Right cardiac atrium (tissue), 5 donors: ENCODE measurements around the gene PSMC3IP. TPM values are rescaled to one million over a fixed set of nuclear protein-coding genes. Genes with fewer than 3 reads are reported as not detected.

Experiments
- ATAC-seq, 2 donors: fragments of 200-7000 bp; cut with Tn5 transposase; one replicate each; pipeline versions ENCODE4 v1.8.0 to v1.9.1; 2020; ENCODE audit warnings: moderate library complexity in 2 of 2, mild to moderate bottlenecking in 1 of 2
- DNase-seq, 3 donors: peaks; one replicate each; pipeline ENCODE4 v3.0.0-alpha.2; 2020
- H3K27ac ChIP-seq: one replicate; pipeline ENCODE4 v1.5.1; 2013; ENCODE audit warnings: mild to moderate bottlenecking, low read length, control low read depth, moderate library complexity
- H3K27me3 ChIP-seq: one replicate; pipeline ENCODE4 v1.6.1; 2013; ENCODE audit not compliant: control insufficient read depth, insufficient read depth
- H3K4me1 ChIP-seq: one replicate; pipeline ENCODE4 v1.6.1; 2013; ENCODE audit warnings: low read length; ENCODE audit not compliant: control insufficient read depth, insufficient read depth
- H3K4me3 ChIP-seq: one replicate; pipeline ENCODE4 v1.5.1; 2013; ENCODE audit warnings: low read length, control low read depth
- H3K9me3 ChIP-seq: one replicate; pipeline ENCODE4 v1.6.1; 2013; ENCODE audit warnings: low read length; ENCODE audit not compliant: control insufficient read depth
- WGBS: extraction: QIAGEN DNeasy Blood & Tissue Kit; methylation state at CpG from one replicate; pipeline ENCODE4 v1.1.7; 2013; 5-methylcytosine and 5-hydroxymethylcytosine counted together
- intact Hi-C, 4 donors: fragments of 100-400 bp; cut with DNase I; formaldehyde crosslinking; loops; one replicate each; pipeline versions ENCODE4 v1.11.0 to v1.14.0; 2022 to 2023
- polyA plus RNA-seq: library from polyadenylated mRNA; stranded (reverse); fragments of 200-250 nt; gene quantifications from one replicate; pipeline ENCODE4 v1.2.3, GENCODE V29; 2013
- total RNA-seq, 4 donors: library from RNA; stranded (reverse); fragmentation: NEBNext Ultra II Directional; extraction: Animal tissue kit (Norgen Biotek cat#: 25700); gene quantifications; one replicate each; pipeline ENCODE4 v1.2.1, GENCODE V29; 2021
- donor health status: healthy with polysubstance abuse.
- donor health status: DM: no; HTN: yes; CAD: no.
- donor health status: DM: no; HTN: no; CAD: no.
- donor health status: DM: no; HTN: yes; CAD: no; lungs with severe emphysema.
- donor health status: DM: yes; HTN: yes; CAD: no.

The PSMC3IP gene
- total and polyA plus RNA-seq, 5 donors, result 1.4 to 3.3 (median 2.3) TPM

- WGBS, result 87% methylated on average over 30 of the region's 31 CpGs
- intact Hi-C loops, result no loop called here
- ATAC-seq, result peak; percentile 4 to 8
These were observed 40.2 kb downstream of the PSMC3IP start for GRCh38 chr17:42537156-42537805.

GRCh38 chr17:42536372-42537155 lies 41.0 kb downstream of the PSMC3IP start:
- 1% methylated on average over 65 of the region's 65 CpGs for WGBS
- peak overlapping the region; percentile 88 for H3K4me3 ChIP-seq
- intact Hi-C loops, result no loop called here
- ATAC-seq (peak; percentile 69 to 78), DNase-seq (peak; percentile 86 to 94 (median 94))
- no peaks in the 10 kb centered on the region for H3K9me3 ChIP-seq
- peaks cover 7% of the 10 kb centered on the region for H3K4me1 ChIP-seq
- peak overlapping the region; percentile 92 for H3K27ac ChIP-seq
- H3K27me3 ChIP-seq, result no peaks in the 10 kb centered on the region

More at GRCh38 chr17:42537156-42537805, 40.2 kb downstream of the PSMC3IP start:
- Histone ChIP-seq H3K27ac (peak overlapping the region; percentile 92), H3K9me3 (no peaks in the 10 kb centered on the region), H3K4me3 (peak overlapping the region; percentile 88), H3K4me1 (peaks cover 7% of the 10 kb centered on the region), H3K27me3 (no peaks in the 10 kb centered on the region)
- peak; percentile 26 to 69 (median 56) for DNase-seq

DNA sequence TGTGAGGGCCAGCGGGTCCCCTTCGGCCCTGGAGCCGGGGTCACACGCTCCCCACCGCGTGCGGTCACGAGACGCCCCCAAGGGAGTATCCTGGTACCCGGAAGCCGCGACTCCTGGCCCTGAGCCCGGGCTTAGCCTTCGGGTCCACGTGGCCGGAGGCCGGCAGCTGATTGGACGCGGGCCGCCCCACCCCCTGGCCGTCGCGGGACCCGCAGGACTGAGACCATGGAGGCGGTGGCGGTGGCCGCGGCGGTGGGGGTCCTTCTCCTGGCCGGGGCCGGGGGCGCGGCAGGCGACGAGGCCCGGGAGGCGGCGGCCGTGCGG lies 41.5 kb downstream of the PSMC3IP start, which contains the start of gene NAGLU:
Gene NAGLU (plus strand): TSS at position 194 of the 324 bp plus-strand sequence. CDS start 32 bp downstream, at position 226.
- no peaks in the 10 kb centered on the region for H3K9me3 ChIP-seq
- ATAC-seq (peak; percentile 90 to 93), DNase-seq (peak; percentile 98 to 99 (median 99))
- H3K27ac ChIP-seq, result peak within 1 kb of the TSS; percentile 92
- intact Hi-C loops, result no loop called here
- H3K4me1 ChIP-seq, result peaks cover 7% of the 10 kb centered on the region
- H3K27me3 ChIP-seq, result no peaks in the 10 kb centered on the region
- H3K4me3 ChIP-seq, result peak within 1 kb of the TSS; percentile 88
- WGBS, result under 1% methylated on average over 40 of the region's 40 CpGs

GRCh38 chr17:42535155-42536047 lies 42.1 kb downstream of the PSMC3IP start:
- WGBS, result 31% methylated on average over 26 of the region's 26 CpGs
- Histone ChIP-seq H3K27me3 (no peaks in the 10 kb centered on the region), H3K27ac (peak overlapping the region; percentile 92), H3K4me1 (peaks cover 7% of the 10 kb centered on the region), H3K4me3 (peak overlapping the region; percentile 88), H3K9me3 (no peaks in the 10 kb centered on the region)
- DNase-seq (peak; percentile 12 to 66 (median 63)), ATAC-seq (no peak)
- intact Hi-C loops, result no loop called here

DNA sequence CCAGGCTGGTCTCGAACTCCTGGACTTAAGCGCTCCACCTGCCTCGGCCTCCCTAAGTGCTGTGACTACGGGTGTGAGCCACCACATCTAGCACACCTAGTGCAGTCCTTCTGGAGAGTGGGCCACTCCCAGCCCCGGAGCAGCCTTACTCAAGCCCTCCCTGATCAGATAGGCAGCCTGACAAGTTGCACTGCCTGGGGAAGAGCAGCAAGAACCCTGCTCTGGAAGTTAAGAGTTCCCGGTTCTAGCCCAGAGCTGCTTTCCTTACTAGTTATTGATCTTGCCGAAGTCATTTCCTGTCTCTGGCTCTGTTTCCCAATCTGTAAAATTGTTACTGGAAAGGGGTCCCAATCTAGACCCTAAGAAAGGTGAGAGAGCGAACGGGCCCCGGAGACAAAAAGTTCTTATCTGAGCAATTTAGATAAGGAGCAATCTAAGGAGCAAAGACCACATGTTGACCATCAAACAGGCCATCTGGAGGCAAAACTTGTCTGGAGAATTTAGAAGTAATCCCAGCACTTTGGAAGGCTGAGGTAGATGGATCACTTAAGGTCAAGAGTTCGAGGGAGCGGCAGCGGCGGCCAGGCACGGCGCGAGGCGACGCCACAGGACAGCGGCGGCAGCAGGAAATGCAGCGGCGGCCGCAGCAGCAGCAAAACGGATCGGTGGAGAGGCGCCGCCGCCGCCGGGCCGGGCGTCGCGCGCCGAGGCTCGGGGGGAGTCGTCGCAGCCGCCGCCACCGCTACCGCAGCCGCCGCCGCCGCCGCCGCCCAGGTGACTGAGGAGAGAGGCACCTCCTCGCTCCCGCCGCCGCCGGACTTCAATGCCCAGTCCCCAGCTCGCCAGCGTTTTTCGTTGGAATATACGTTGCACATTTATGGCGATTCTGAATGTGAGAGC lies 45.8 kb downstream of the PSMC3IP start:
- Histone ChIP-seq H3K9me3 (no peaks in the 10 kb centered on the region), H3K4me1 (peaks cover 7% of the 10 kb centered on the region), H3K4me3 (peak overlapping the region; percentile 71), H3K27ac (peak overlapping the region; percentile 86), H3K27me3 (no peaks in the 10 kb centered on the region)
- peak; percentile 61 to 89 (median 88) for DNase-seq
- 10% methylated on average over 60 of the region's 60 CpGs for WGBS
- intact Hi-C loops, result loop anchor here in 1 of 4 donors (5.0 kb wide), 1 partner anchor 224 kb away; no protein-coding TSS in a partner anchor
- peak; percentile 23 to 25 for ATAC-seq

DNA sequence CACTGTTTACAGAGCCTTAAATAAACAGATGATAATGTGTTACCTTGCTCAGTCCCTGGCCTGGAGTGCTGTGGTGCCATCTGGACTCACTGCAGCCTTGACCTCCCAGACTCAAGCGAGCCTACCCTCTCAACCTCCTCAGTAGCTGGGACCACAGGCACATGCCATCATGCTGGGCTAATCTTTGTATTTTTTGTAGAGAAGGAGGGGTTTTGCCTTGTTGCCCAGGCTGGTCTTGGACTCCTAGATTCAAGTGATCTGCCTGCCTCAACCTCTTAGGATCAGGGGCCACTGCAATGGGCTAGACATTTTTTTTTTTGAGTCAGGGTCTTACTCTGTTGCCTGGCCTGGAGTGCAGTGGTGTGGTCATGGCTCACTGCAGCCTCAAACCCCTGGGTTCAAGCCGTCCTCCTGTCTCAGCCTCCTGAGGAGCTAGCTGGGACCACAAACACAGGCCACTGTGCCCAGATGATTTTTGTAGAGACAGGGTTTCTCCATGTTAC lies 46.5 kb downstream of the PSMC3IP start:
- intact Hi-C loops, result loop anchor here in 1 of 4 donors (5.0 kb wide), 1 partner anchor 224 kb away; no protein-coding TSS in a partner anchor
- Histone ChIP-seq H3K4me1 (peaks cover 7% of the 10 kb centered on the region), H3K27me3 (no peaks in the 10 kb centered on the region), H3K9me3 (no peaks in the 10 kb centered on the region), H3K27ac (no peak overlapping the region), H3K4me3 (no peak overlapping the region)
- peak in 1 of 3 donors; percentile 16 for DNase-seq
- no peak for ATAC-seq
- WGBS, result 95% methylated on average over 2 of the region's 2 CpGs

- H3K4me1 ChIP-seq, result no peaks in the 10 kb centered on the region
- ATAC-seq (no peak), DNase-seq (no peak)
- intact Hi-C loops, result loop anchor here in 2 of 4 donors (5.0 to 10.0 kb wide), 2 partner anchors 94 to 207 kb away; no protein-coding TSS in a partner anchor
- H3K4me3 ChIP-seq, result no peak overlapping the region
- no peaks in the 10 kb centered on the region for H3K9me3 ChIP-seq
- H3K27ac ChIP-seq, result no peak overlapping the region
- 62% methylated on average over 3 of the region's 3 CpGs for WGBS
- no peaks in the 10 kb centered on the region for H3K27me3 ChIP-seq
These were observed 48.5 kb downstream of the PSMC3IP start for GRCh38 chr17:42529061-42529460.

DNA sequence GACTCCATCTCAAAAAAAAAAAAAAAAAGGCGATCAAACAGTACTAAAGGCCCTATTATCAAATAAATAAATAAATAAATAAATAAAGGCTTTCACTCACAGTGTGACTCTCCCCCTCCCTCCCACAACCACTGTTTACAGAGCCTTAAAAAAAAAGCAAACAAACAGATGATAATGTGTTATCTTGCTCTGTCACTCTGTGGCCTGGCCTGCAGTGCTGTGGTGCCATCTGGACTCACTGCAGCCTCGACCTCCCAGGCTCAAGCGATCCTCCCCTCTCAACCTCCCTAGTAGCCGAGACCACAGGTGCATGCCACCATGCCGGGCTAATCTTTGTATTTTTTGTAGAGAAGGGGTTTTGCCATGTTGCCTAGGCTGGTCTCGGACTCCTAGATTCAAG lies 49.6 kb downstream of the PSMC3IP start:
- no peaks in the 10 kb centered on the region for H3K9me3 ChIP-seq
- no peaks in the 10 kb centered on the region for H3K4me1 ChIP-seq
- WGBS, result 93% methylated on average over 6 of the region's 6 CpGs
- H3K27me3 ChIP-seq, result no peaks in the 10 kb centered on the region
- ATAC-seq, result no peak
- intact Hi-C loops, result loop anchor here in 2 of 4 donors (5.0 to 10.0 kb wide), 2 partner anchors 93 to 206 kb away; no protein-coding TSS in a partner anchor
- no peak overlapping the region for H3K27ac ChIP-seq
- peak in 1 of 3 donors; percentile 24 for DNase-seq
- H3K4me3 ChIP-seq, result no peak overlapping the region

- Histone ChIP-seq H3K27ac (peak overlapping the region; percentile 25), H3K27me3 (no peaks in the 10 kb centered on the region), H3K9me3 (no peaks in the 10 kb centered on the region), H3K4me1 (peaks cover 10% of the 10 kb centered on the region), H3K4me3 (no peak overlapping the region)
- peak in 2 of 3 donors; percentile 72 to 74 for DNase-seq
- peak; percentile 64 to 76 for ATAC-seq
- intact Hi-C loops, result loop anchor here in 2 of 4 donors (5.0 to 10.0 kb wide), 2 partner anchors 91 to 204 kb away; no protein-coding TSS in a partner anchor
- 54% methylated on average over 6 of the region's 6 CpGs for WGBS
These were observed 51.5 kb downstream of the PSMC3IP start for GRCh38 chr17:42526031-42526444.
